Endothelial cell (in vitro differentiated cells): ENCODE data around the gene GRM5. TPM values are rescaled to one million over a fixed set of nuclear protein-coding genes. Genes with fewer than 3 reads are reported as not detected.
"Not testable (repeated sequence)": the region's sequence is repeated elsewhere in the genome, so short reads cannot be mapped to it uniquely, and the experiment has no call there.

Source experiments
- DNase-seq: peaks from one replicate; pipeline ENCODE4 v3.0.0; 2021; ENCODE audit warnings: low spot score
- H3K27ac Mint-ChIP-seq: one replicate; pipeline ENCODE4 v1.8.0; 2021; ENCODE audit warnings: mixed read lengths, inconsistent platforms; ENCODE audit not compliant: unreplicated experiment
- H3K27me3 Mint-ChIP-seq: one replicate; pipeline ENCODE4 v1.8.0; 2021; ENCODE audit warnings: mild to moderate bottlenecking, moderate library complexity, mixed read lengths, inconsistent platforms; ENCODE audit not compliant: unreplicated experiment
- H3K36me3 Mint-ChIP-seq: one replicate; pipeline ENCODE4 v1.8.0; 2021; ENCODE audit warnings: mild to moderate bottlenecking, low read depth, mixed read lengths, inconsistent platforms; ENCODE audit not compliant: unreplicated experiment
- H3K4me1 Mint-ChIP-seq: one replicate; pipeline ENCODE4 v1.8.0; 2021; ENCODE audit warnings: mild to moderate bottlenecking, mixed read lengths, inconsistent platforms; ENCODE audit not compliant: unreplicated experiment
- H3K4me3 Mint-ChIP-seq: one replicate; pipeline ENCODE4 v1.8.0; 2021; ENCODE audit warnings: mild to moderate bottlenecking, mixed read lengths, inconsistent platforms; ENCODE audit not compliant: unreplicated experiment
- H3K9me3 Mint-ChIP-seq: one replicate; pipeline ENCODE4 v1.8.0; 2021; ENCODE audit warnings: mixed read lengths, inconsistent platforms; ENCODE audit not compliant: unreplicated experiment
- CTCF ChIP-seq: fragments of 200-600 bp; sonication (generic); IDR thresholded peaks from one replicate; pipeline ENCODE4 v1.5.0; 2021; ENCODE audit warnings: antibody characterized with exemption; ENCODE audit not compliant: unreplicated experiment
- total RNA-seq: library from RNA; stranded (reverse); fragmentation: NEBNext Ultra II Directional; extraction: Animal tissue kit (Norgen Biotek cat#: 25700); gene quantifications from one replicate; pipeline ENCODE4 v1.2.1, GENCODE V29; 2021; ENCODE audit not compliant: unreplicated experiment

The GRM5 gene
- total RNA-seq, 1 donor from 2014 or later: 0.28 TPM

- Mint-ChIP-seq H3K9me3 (no peaks in the 10 kb centered on the region), H3K4me1 (no peaks in the 10 kb centered on the region), H3K27ac (no peak overlapping the region), H3K27me3 (no peaks in the 10 kb centered on the region), H3K36me3 (peaks cover 9% of the 10 kb centered on the region), H3K4me3 (no peak overlapping the region)
- DNase-seq: peak; percentile 24
- TF ChIP-seq CTCF: peak; percentile 31
Measured at GRCh38 chr11:88886796-88887195, 179.0 kb downstream of the GRM5 start.

GRCh38 chr11:88882800-88883199, 183.0 kb downstream of the GRM5 start:
- H3K36me3 Mint-ChIP-seq, H3K27ac Mint-ChIP-seq, H3K9me3 Mint-ChIP-seq, DNase-seq, H3K4me1 Mint-ChIP-seq, H3K27me3 Mint-ChIP-seq, H3K4me3 Mint-ChIP-seq: not testable (repeated sequence)

GRCh38 chr11:88861618-88862017, 204.2 kb downstream of the GRM5 start:
- TF ChIP-seq CTCF: no peak
- H3K4me3 Mint-ChIP-seq: no peak overlapping the region
- H3K36me3 Mint-ChIP-seq: no peaks in the 10 kb centered on the region
- H3K4me1 Mint-ChIP-seq: no peaks in the 10 kb centered on the region
- no peak overlapping the region for H3K27ac Mint-ChIP-seq
- H3K9me3 Mint-ChIP-seq: no peaks in the 10 kb centered on the region
- H3K27me3 Mint-ChIP-seq: peaks cover 2% of the 10 kb centered on the region
- DNase-seq: no peak

GRCh38 chr11:88860431-88860830, 205.4 kb downstream of the GRM5 start:
- H3K27ac Mint-ChIP-seq, H3K27me3 Mint-ChIP-seq, H3K4me3 Mint-ChIP-seq, H3K36me3 Mint-ChIP-seq, H3K4me1 Mint-ChIP-seq, H3K9me3 Mint-ChIP-seq, DNase-seq: not testable (repeated sequence)

- not testable (repeated sequence) for DNase-seq, H3K27ac Mint-ChIP-seq, H3K36me3 Mint-ChIP-seq, H3K9me3 Mint-ChIP-seq, H3K27me3 Mint-ChIP-seq, H3K4me3 Mint-ChIP-seq, H3K4me1 Mint-ChIP-seq
Measured at GRCh38 chr11:88853963-88854362, 211.8 kb downstream of the GRM5 start.

- H3K9me3 Mint-ChIP-seq, H3K27ac Mint-ChIP-seq, H3K4me1 Mint-ChIP-seq, H3K36me3 Mint-ChIP-seq, H3K27me3 Mint-ChIP-seq, H3K4me3 Mint-ChIP-seq, DNase-seq: not testable (repeated sequence)
Measured at GRCh38 chr11:88851547-88851946, 214.2 kb downstream of the GRM5 start.

GRCh38 chr11:88849773-88850172, 216.0 kb downstream of the GRM5 start:
- not testable (repeated sequence) for DNase-seq, H3K4me1 Mint-ChIP-seq, H3K4me3 Mint-ChIP-seq, H3K27me3 Mint-ChIP-seq, H3K36me3 Mint-ChIP-seq, H3K9me3 Mint-ChIP-seq, H3K27ac Mint-ChIP-seq

GRCh38 chr11:88849368-88849767, 216.4 kb downstream of the GRM5 start:
- Mint-ChIP-seq H3K27ac (no peak overlapping the region), H3K36me3 (no peaks in the 10 kb centered on the region), H3K9me3 (no peaks in the 10 kb centered on the region), H3K4me1 (no peaks in the 10 kb centered on the region), H3K4me3 (no peak overlapping the region), H3K27me3 (no peaks in the 10 kb centered on the region)
- no peak for TF ChIP-seq CTCF
- no peak for DNase-seq

- not testable (repeated sequence) for H3K36me3 Mint-ChIP-seq, DNase-seq, H3K27ac Mint-ChIP-seq, H3K4me3 Mint-ChIP-seq, H3K9me3 Mint-ChIP-seq, H3K27me3 Mint-ChIP-seq, H3K4me1 Mint-ChIP-seq
Measured at GRCh38 chr11:88846266-88846665, 219.5 kb downstream of the GRM5 start.

- not testable (repeated sequence) for H3K27me3 Mint-ChIP-seq, H3K4me3 Mint-ChIP-seq, DNase-seq, H3K9me3 Mint-ChIP-seq, H3K36me3 Mint-ChIP-seq, H3K27ac Mint-ChIP-seq, H3K4me1 Mint-ChIP-seq
Measured at GRCh38 chr11:88844941-88845340, 220.8 kb downstream of the GRM5 start.
